Measurements from ENCODE around the gene PAPPA2. TPM values are rescaled to one million over a fixed set of nuclear protein-coding genes. Genes with fewer than 3 reads are reported as not detected.

PAPPA2 gene
- total and polyA plus RNA-seq, 10 of the 15 experiments (the other 5 are each of a cell fraction or from before 2014, with no cell fraction given), result under 0.01 to 0.06 (median 0.03) TPM; not detected in 7

- TF ChIP-seq BCLAF1 (IDR thresholded peaks at IDR 0.05) (no peak), CUX1 (IDR thresholded peaks at IDR 0.05; ENCODE audit: insufficient replicate concordance, low read depth, low read length) (no peak), RAD21 (IDR thresholded peaks at IDR 0.05; ENCODE audit: insufficient read depth, low read depth, low read length) (no peak), E4F1 (IDR thresholded peaks at IDR 0.05; ENCODE audit: borderline replicate concordance, partially characterized antibody) (no peak), SP1 (IDR thresholded peaks at IDR 0.05; ENCODE audit: low read depth, low read length) (no peak), BRCA1 (IDR thresholded peaks at IDR 0.05; ENCODE audit: low read depth, low read length) (no peak), ZNF622 (IDR thresholded peaks at IDR 0.05) (no peak), EZH2 (IDR thresholded peaks at IDR 0.05; ENCODE audit: borderline replicate concordance, control insufficient read depth, low read depth, low read length) (no peak)
Measured at GRCh38 chr1:176701151-176701866, 238.3 kb downstream of the PAPPA2 start (continued).
